Panc1 (cell line): ENCODE data around the gene SLC22A23. TPM values are rescaled to one million over a fixed set of nuclear protein-coding genes. Genes with fewer than 3 reads are reported as not detected.

Experiments used
- ATAC-seq: fragments of 200-7000 bp; cut with Tn5 transposase; 2 replicates; pipeline ENCODE4 v1.9.1; 2020; ENCODE audit warnings: mild to moderate bottlenecking, moderate library complexity
- BruUV-seq: library from RNA; stranded (reverse); fragments of 400-500 nt; replicated peaks from 2 replicates; lab custom pipeline; 2021; lab: Mats Ljungman, UMichigan
- CTCF ChIA-PET: fragments of 300-600 bp; sonication (Branson Sonifier 250); formaldehyde crosslinking; loops from one replicate; lab custom pipeline; 2022; ENCODE audit warnings: antibody characterized with exemption; lab: Charles Lee
- POLR2A ChIA-PET: fragments of 300-600 bp; sonication (Branson Sonifier 250); formaldehyde crosslinking; loops from one replicate; lab custom pipeline; 2022; ENCODE audit warnings: antibody characterized with exemption; lab: Charles Lee
- DNase-seq: peaks from one replicate; pipeline ENCODE4 v3.0.0-alpha.2; 2010; ENCODE audit warnings: low read depth, low spot score
- H3K27ac ChIP-seq: 2 replicates; pipeline ENCODE4 v1.5.1; 2011; ENCODE audit warnings: mild to moderate bottlenecking, low read length, inconsistent platforms
- H3K27me3 ChIP-seq: fragments of 200-500 bp; sonication (Bioruptor generic); 2 replicates; pipeline ENCODE4 v1.6.0; 2014; ENCODE audit warnings: low read length, inconsistent platforms; ENCODE audit not compliant: control insufficient read depth, insufficient read depth
- H3K36me3 ChIP-seq: fragments of 200-500 bp; sonication (Bioruptor generic); 2 replicates; pipeline ENCODE4 v1.5.1; 2014; ENCODE audit warnings: inconsistent platforms, mild to moderate bottlenecking, low read length, moderate library complexity; ENCODE audit not compliant: control insufficient read depth, insufficient read depth
- H3K4me1 ChIP-seq: 2 replicates; pipeline ENCODE4 v1.5.1; 2011; ENCODE audit warnings: inconsistent platforms, mild to moderate bottlenecking, low read length, moderate library complexity; ENCODE audit not compliant: control insufficient read depth, insufficient read depth
- H3K4me3 ChIP-seq, 2 experiments: 2 replicates each; pipeline ENCODE4 v1.5.1; 2011 to 2012; ENCODE audit warnings: low read depth in 2 of 2, low read length in 2 of 2, mild to moderate bottlenecking in 2 of 2, inconsistent platforms in 1 of 2, moderate library complexity in 1 of 2
- H3K9me3 ChIP-seq: fragments of 200-500 bp; sonication (Bioruptor generic); 2 replicates; pipeline ENCODE4 v1.5.1; 2014; ENCODE audit warnings: low read depth, mild to moderate bottlenecking, inconsistent platforms, low read length, moderate library complexity; ENCODE audit not compliant: control insufficient read depth, insufficient read depth
- POLR2AphosphoS5 ChIP-seq: IDR thresholded peaks from 2 replicates; pipeline ENCODE4 v1.6.1; 2012; ENCODE audit warnings: mild to moderate bottlenecking, low read depth, low read length, moderate library complexity
- SIN3A ChIP-seq: IDR thresholded peaks from 2 replicates; pipeline ENCODE4 v1.6.1; 2012; ENCODE audit warnings: low read depth, mild to moderate bottlenecking, low read length, moderate library complexity, borderline replicate concordance; ENCODE audit not compliant: insufficient read depth
- TCF7L2 ChIP-seq: IDR thresholded peaks from 2 replicates; pipeline ENCODE4 v1.6.1; 2011; ENCODE audit warnings: mild to moderate bottlenecking, low read depth, low read length, inconsistent platforms
- in situ Hi-C: cut with HindIII; loops from 2 replicates; pipeline ENCODE4 v1.10.0; 2016; ENCODE audit warnings: low sequenced_read_pairs, low pct_unique_long_range_greater_than_20kb
- intact Hi-C: fragments of 100-400 bp; cut with micrococcal nuclease; formaldehyde crosslinking; loops from one replicate; pipeline ENCODE4 v1.10.0; 2022; ENCODE audit not compliant: unreplicated experiment
- total RNA-seq: library from RNA; stranded (reverse); gene quantifications from one replicate; pipeline ENCODE4 v1.2.1, GENCODE V29; 2021; ENCODE audit not compliant: unreplicated experiment
- TF ChIP-seq, protein P1 (sequence below), 2 experiments: IDR thresholded peaks; 2 replicates each; pipeline ENCODE4 v1.6.1; 2011 to 2012; ENCODE audit warnings: low read depth in 2 of 2, control low read depth in 1 of 2, low read length in 1 of 2, mild to moderate bottlenecking in 1 of 2, moderate library complexity in 1 of 2; ENCODE audit not compliant: insufficient read depth in 1 of 2
- TF ChIP-seq, protein P2 (sequence below): fragments of 450-650 bp; IDR thresholded peaks from 2 replicates; pipeline ENCODE4 v1.5.1; 2017; ENCODE audit warnings: mild to moderate bottlenecking

SLC22A23 gene
- total RNA-seq, 1 experiment from 2014 or later: 4.5 TPM

DNA sequence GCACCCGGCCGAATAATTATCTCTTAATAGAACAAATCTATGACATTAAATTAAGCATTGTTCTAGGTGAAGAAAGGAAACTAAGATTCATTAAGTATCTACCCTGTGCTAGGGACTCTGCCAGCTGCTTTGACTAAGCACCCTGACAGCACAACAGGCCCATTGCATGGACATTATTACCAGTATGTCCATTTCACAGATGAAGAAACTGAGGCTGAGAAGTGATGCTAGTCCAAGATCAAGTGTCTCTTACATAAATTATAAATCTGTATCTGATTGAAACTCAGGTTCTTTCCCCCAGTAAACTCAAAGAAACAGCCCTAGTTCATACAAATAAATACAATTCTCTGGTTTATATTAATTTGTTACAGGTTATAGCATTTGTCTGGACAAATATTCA, 31.3 kb downstream of the SLC22A23 start:
- H3K36me3 ChIP-seq: no peaks in the 10 kb centered on the region
- no peaks in the 10 kb centered on the region for H3K9me3 ChIP-seq
- no peak for TF ChIP-seq TCF7L2
- no peak for TF ChIP-seq POLR2AphosphoS5
- TF ChIP-seq SIN3A: no peak
- TF ChIP-seq, protein P1, sequence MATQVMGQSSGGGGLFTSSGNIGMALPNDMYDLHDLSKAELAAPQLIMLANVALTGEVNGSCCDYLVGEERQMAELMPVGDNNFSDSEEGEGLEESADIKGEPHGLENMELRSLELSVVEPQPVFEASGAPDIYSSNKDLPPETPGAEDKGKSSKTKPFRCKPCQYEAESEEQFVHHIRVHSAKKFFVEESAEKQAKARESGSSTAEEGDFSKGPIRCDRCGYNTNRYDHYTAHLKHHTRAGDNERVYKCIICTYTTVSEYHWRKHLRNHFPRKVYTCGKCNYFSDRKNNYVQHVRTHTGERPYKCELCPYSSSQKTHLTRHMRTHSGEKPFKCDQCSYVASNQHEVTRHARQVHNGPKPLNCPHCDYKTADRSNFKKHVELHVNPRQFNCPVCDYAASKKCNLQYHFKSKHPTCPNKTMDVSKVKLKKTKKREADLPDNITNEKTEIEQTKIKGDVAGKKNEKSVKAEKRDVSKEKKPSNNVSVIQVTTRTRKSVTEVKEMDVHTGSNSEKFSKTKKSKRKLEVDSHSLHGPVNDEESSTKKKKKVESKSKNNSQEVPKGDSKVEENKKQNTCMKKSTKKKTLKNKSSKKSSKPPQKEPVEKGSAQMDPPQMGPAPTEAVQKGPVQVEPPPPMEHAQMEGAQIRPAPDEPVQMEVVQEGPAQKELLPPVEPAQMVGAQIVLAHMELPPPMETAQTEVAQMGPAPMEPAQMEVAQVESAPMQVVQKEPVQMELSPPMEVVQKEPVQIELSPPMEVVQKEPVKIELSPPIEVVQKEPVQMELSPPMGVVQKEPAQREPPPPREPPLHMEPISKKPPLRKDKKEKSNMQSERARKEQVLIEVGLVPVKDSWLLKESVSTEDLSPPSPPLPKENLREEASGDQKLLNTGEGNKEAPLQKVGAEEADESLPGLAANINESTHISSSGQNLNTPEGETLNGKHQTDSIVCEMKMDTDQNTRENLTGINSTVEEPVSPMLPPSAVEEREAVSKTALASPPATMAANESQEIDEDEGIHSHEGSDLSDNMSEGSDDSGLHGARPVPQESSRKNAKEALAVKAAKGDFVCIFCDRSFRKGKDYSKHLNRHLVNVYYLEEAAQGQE (IDR thresholded peaks at IDR 0.05; ENCODE audit: insufficient read depth in 1 of 2, low read depth in 2 of 2, low read length in 1 of 2): no peak
- TF ChIP-seq, protein P2, sequence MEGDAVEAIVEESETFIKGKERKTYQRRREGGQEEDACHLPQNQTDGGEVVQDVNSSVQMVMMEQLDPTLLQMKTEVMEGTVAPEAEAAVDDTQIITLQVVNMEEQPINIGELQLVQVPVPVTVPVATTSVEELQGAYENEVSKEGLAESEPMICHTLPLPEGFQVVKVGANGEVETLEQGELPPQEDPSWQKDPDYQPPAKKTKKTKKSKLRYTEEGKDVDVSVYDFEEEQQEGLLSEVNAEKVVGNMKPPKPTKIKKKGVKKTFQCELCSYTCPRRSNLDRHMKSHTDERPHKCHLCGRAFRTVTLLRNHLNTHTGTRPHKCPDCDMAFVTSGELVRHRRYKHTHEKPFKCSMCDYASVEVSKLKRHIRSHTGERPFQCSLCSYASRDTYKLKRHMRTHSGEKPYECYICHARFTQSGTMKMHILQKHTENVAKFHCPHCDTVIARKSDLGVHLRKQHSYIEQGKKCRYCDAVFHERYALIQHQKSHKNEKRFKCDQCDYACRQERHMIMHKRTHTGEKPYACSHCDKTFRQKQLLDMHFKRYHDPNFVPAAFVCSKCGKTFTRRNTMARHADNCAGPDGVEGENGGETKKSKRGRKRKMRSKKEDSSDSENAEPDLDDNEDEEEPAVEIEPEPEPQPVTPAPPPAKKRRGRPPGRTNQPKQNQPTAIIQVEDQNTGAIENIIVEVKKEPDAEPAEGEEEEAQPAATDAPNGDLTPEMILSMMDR: no peak
- intact Hi-C loops: no loop called here
- BruUV-seq: no TSS peak
- in situ Hi-C loops: no loop called here
- no peaks in the 10 kb centered on the region for H3K4me1 ChIP-seq
- CTCF ChIA-PET: no interaction called here
- no peak overlapping the region for H3K27ac ChIP-seq
- POLR2A ChIA-PET: no interaction called here
- ATAC-seq: no peak
- no peaks in the 10 kb centered on the region for H3K27me3 ChIP-seq
- H3K4me3 ChIP-seq: no peak overlapping the region
- no peak for DNase-seq

DNA sequence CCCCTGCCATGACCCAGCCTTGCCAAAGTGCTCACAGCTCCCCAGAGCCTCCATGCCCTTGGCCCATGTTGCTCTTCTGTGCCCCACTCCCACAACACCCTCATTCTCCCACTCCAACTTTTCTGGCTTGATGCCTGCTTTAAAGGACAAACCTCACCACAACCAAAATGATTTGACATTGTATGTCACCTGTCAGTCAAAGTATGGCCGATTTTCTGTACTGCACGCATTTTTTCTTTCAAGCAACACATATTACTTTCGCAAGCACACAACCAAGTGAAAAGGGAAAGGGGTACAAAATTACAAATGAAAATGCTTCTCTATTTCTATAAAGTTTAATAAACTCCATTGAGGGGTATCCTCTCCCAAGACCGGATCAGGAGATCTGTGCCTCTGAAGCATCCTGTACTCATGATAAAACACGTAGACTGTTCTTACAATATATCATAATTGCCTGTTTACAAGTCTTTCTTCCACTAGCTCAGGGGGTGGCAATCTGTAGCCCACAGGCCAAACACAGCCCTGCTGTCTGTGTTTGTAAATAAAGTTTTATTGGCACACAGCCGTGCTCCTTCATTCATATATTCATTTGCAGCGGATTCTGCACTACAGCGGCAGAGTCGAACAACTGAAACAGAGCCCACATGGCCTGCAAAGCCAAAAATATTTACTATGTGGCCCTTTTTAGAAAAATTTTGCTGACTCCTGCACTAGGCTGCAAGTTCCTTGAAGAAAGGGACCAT, 32.5 kb downstream of the SLC22A23 start:
- no peak for TF ChIP-seq POLR2AphosphoS5
- TF ChIP-seq, protein P1 (IDR thresholded peaks at IDR 0.05; ENCODE audit: insufficient read depth in 1 of 2, low read depth in 2 of 2, low read length in 1 of 2): no peak
- TF ChIP-seq, protein P2: no peak
- TF ChIP-seq TCF7L2: no peak
- TF ChIP-seq SIN3A: no peak
- Histone ChIP-seq H3K9me3 (no peaks in the 10 kb centered on the region), H3K36me3 (no peaks in the 10 kb centered on the region), H3K27me3 (peaks cover 3% of the 10 kb centered on the region; the same call in 1 of the 2 replicates), H3K27ac (no peak overlapping the region), H3K4me1 (no peaks in the 10 kb centered on the region), H3K4me3 (no peak overlapping the region)
- in situ Hi-C loops: no loop called here
- no peak for DNase-seq
- intact Hi-C loops: no loop called here
- ChIA-PET POLR2A (no interaction called here), CTCF (no interaction called here)
- no peak for ATAC-seq
- BruUV-seq: no TSS peak
